ENCODE measurements around the gene OLA1. TPM values are rescaled to one million over a fixed set of nuclear protein-coding genes. Genes with fewer than 3 reads are reported as not detected.

OLA1 gene
- total and polyA plus RNA-seq, 2 of the 13 experiments (the other 11 are each of a cell fraction or from before 2014, with no cell fraction given), result 153 to 241 TPM

- TF ChIP-seq TRIM22 (IDR thresholded peaks at IDR 0.05) (no peak), ZNF672 (CRISPR knock-in tag; IDR thresholded peaks at IDR 0.05) (0 out of 2 replicates have a peak, but pooled peaks have one; percentile 39), ONECUT2 (CRISPR knock-in tag; IDR thresholded peaks at IDR 0.05) (no peak; the same call in 1 of the 2 replicates), ZNF891 (CRISPR knock-in tag; IDR thresholded peaks at IDR 0.05) (peak; percentile 85), ZNF660 (CRISPR knock-in tag; IDR thresholded peaks at IDR 0.05; ENCODE audit: borderline replicate concordance, low read depth) (no peak), ARHGAP35 (CRISPR knock-in tag; IDR thresholded peaks at IDR 0.05; ENCODE audit: borderline replicate concordance) (peak; percentile 75; the same call in 1 of the 2 replicates), ZFP37 (CRISPR knock-in tag; IDR thresholded peaks at IDR 0.05; ENCODE audit: borderline replicate concordance) (peak; percentile 53; the same call in 1 of the 2 replicates), ZNF383 (CRISPR knock-in tag; IDR thresholded peaks at IDR 0.05; ENCODE audit: borderline replicate concordance) (peak; percentile 90; the same call in 1 of the 2 replicates), FOXO1 (CRISPR knock-in tag; IDR thresholded peaks at IDR 0.05) (peak; percentile 29; the same call in 1 of the 2 replicates), ZNF552 (CRISPR knock-in tag; IDR thresholded peaks at IDR 0.05; ENCODE audit: borderline replicate concordance) (peak; percentile 78; the same call in 1 of the 2 replicates), ZNF30 (CRISPR knock-in tag; IDR thresholded peaks at IDR 0.05) (no peak; the same call in 1 of the 2 replicates), ZNF496 (CRISPR knock-in tag; IDR thresholded peaks at IDR 0.05; ENCODE audit: insufficient replicate concordance) (no peak), PRDM4 (CRISPR knock-in tag; IDR thresholded peaks at IDR 0.05; ENCODE audit: borderline replicate concordance) (0 out of 2 replicates have a peak, but pooled peaks have one; percentile 88), FOXO4 (CRISPR knock-in tag; conservative IDR thresholded peaks at IDR 0.05) (no peak), ETV6 (CRISPR knock-in tag; conservative IDR thresholded peaks at IDR 0.05) (peak; percentile 83; the same call in 1 of the 2 replicates), ZNF562 (CRISPR knock-in tag; IDR thresholded peaks at IDR 0.05; ENCODE audit: borderline replicate concordance) (peak; percentile 32; the same call in 1 of the 2 replicates), ZFP91 (CRISPR knock-in tag; IDR thresholded peaks at IDR 0.05; ENCODE audit: borderline replicate concordance) (peak; percentile 95), PLSCR1 (CRISPR knock-in tag; IDR thresholded peaks at IDR 0.05; ENCODE audit: borderline replicate concordance) (peak; percentile 84), ZNF629 (CRISPR knock-in tag; conservative IDR thresholded peaks at IDR 0.05) (peak; percentile 38), ZNF556 (CRISPR knock-in tag; IDR thresholded peaks at IDR 0.05; ENCODE audit: borderline replicate concordance) (peak; percentile 75; the same call in 1 of the 2 replicates)
These were observed at the start of gene OLA1 (continued) for GRCh38 chr2:174248187-174248997.

Data from HepG2 (cell line).